ENCODE measurements around the gene VAV3.

- no peak for TF ChIP-seq CTCF (optimal IDR thresholded peaks at IDR 0.05 in 1 of 3, IDR thresholded peaks at IDR 0.05 in 1 of 3, conservative IDR thresholded peaks at IDR 0.05 in 1 of 3; ENCODE audit: extremely low read depth in 1 of 3, insufficient read depth in 2 of 3, low read length in 3 of 3)
- TF ChIP-seq EZH2 (IDR thresholded peaks at IDR 0.05; ENCODE audit: low read length) = no peak
Observed at GRCh38 chr1:107767156-107767582, 197.8 kb downstream of the VAV3 start.
